Activated CD4-positive, alpha-beta T cell treated with anti-CD3 and anti-CD28 coated beads, Interleukin-2, amount 10 ng/mL, durations not matched to agents 7 days and 5 days (primary cell): Measurements from ENCODE around the gene KANSL2. TPM values are rescaled to one million over a fixed set of nuclear protein-coding genes. Genes with fewer than 3 reads are reported as not detected.
"Not testable (repeated sequence)": the region's sequence is repeated elsewhere in the genome, so short reads cannot be mapped to it uniquely, and the experiment has no call there.

ENCODE experiments used
- CTCF ChIA-PET: fragments of 350-600 bp; sonication (Branson Sonifier 250); formaldehyde crosslinking; loops from one replicate; lab custom pipeline; 2021; ENCODE audit warnings: antibody characterized with exemption; lab: Charles Lee
- POLR2A ChIA-PET: fragments of 350-600 bp; sonication (Branson Sonifier 250); formaldehyde crosslinking; loops from one replicate; lab custom pipeline; 2021; ENCODE audit warnings: antibody characterized with exemption; lab: Charles Lee
- DNase-seq: peaks from one replicate; pipeline ENCODE4 v3.0.0-alpha.2; 2020
- H3K27ac Mint-ChIP-seq: one replicate; pipeline ENCODE4 v1.8.0; 2021; ENCODE audit warnings: mild to moderate bottlenecking, moderate library complexity, mixed read lengths
- H3K27me3 Mint-ChIP-seq: one replicate; pipeline ENCODE4 v1.8.0; 2021; ENCODE audit warnings: mixed read lengths
- H3K36me3 Mint-ChIP-seq: one replicate; pipeline ENCODE4 v1.8.0; 2021; ENCODE audit warnings: low read depth, mixed read lengths
- H3K4me1 Mint-ChIP-seq: one replicate; pipeline ENCODE4 v1.8.0; 2021; ENCODE audit warnings: mixed read lengths
- H3K4me3 Mint-ChIP-seq: one replicate; pipeline ENCODE4 v1.8.0; 2021; ENCODE audit warnings: mild to moderate bottlenecking, moderate library complexity, mixed read lengths
- H3K9me3 Mint-ChIP-seq: one replicate; pipeline ENCODE4 v1.8.0; 2021; ENCODE audit warnings: mixed read lengths
- microRNA-seq: library from miRNA; unstranded; fragments of <30 nt; microRNA quantifications from one replicate; pipeline ENCODE4 v1.2.0, GENCODE V29; 2021; ENCODE audit warnings: borderline microRNAs expressed, borderline replicate concordance
- total RNA-seq, 2 experiments: library from RNA; stranded (reverse); gene quantifications; one replicate each; pipeline ENCODE4 v1.2.3, GENCODE V29; 2021

KANSL2 gene
- total RNA-seq, 2 experiments from 2014 or later = 44.1 to 44.5 TPM

DNA sequence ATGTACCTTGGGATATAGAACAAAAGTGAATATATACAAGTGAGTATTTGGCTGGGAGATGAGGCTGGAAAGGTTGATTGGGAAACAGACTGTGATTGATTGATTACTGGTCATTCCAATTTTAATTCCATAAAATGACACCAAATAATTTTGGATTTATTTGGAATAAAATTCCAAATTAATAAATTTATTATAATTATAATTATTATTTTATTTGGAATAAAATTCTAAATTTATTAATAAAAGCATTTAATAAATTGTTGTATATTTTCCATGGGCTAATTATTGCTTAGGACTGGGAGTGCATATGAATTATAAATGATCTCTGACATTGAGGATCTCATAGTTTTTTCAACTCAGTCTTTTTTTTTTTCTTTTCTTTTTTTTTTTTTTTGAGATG is 51.7 kb downstream of the KANSL2 start:
- no peak for DNase-seq
- CTCF ChIA-PET = no interaction called here
- Mint-ChIP-seq H3K4me3 (no peak overlapping the region), H3K4me1 (no peaks in the 10 kb centered on the region), H3K27me3 (peaks cover 12% of the 10 kb centered on the region), H3K27ac (no peak overlapping the region), H3K36me3 (no peaks in the 10 kb centered on the region), H3K9me3 (no peaks in the 10 kb centered on the region)
- POLR2A ChIA-PET = no interaction called here

DNA sequence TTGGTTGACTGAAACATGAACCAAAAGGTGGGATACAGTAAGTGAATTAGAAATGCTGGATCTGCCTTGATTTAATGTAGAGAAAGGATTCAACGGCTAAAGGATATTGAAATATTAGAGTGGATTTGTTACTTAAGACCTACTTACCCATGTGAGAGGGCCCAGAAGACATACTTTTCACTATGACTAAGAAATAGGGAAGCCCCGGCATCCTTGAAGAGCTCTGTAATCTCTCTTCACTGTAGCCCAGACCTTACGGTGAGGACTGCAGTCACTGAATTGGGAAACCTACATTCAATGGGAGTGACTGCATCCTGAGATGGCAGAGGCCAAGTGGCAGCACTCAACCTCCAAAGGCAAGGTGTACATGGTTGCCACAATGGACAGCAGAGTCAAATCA is 52.5 kb downstream of the KANSL2 start:
- no peaks in the 10 kb centered on the region for H3K4me1 Mint-ChIP-seq

DNA sequence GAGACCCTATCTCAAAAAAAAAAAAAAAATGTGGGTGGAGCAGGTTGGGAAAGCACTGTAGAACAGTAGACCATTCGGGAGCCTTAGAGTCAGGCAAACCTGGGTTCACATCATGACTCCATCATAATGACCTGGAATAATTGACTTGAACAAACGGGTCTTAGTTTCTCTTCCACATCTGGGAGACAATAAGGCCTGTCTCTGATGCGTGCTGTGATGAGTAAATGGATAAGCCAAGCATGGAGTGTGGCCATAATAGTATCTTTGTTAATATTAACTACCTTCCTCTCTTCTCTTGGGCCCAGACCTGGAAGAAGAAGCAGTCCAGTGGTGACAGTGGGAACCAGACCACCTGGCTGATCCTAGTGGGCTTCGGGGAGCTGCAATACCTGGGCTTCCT is 54.5 kb downstream of the KANSL2 start:
- no peaks in the 10 kb centered on the region for H3K36me3 Mint-ChIP-seq
- DNase-seq = no peak
- H3K9me3 Mint-ChIP-seq = no peaks in the 10 kb centered on the region
- ChIA-PET CTCF (interaction anchor here (0.8 kb wide), 1 partner anchor 15 kb away, joined by 3 read pairs; no protein-coding TSS in a partner anchor), POLR2A (no interaction called here)
- H3K4me1 Mint-ChIP-seq = no peaks in the 10 kb centered on the region
- H3K27me3 Mint-ChIP-seq = peaks cover 14% of the 10 kb centered on the region
- no peak overlapping the region for H3K4me3 Mint-ChIP-seq
- H3K27ac Mint-ChIP-seq = no peak overlapping the region

More for the DNA sequence above, 52.5 kb downstream of the KANSL2 start:
- H3K9me3 Mint-ChIP-seq = no peaks in the 10 kb centered on the region
- no peak for DNase-seq
- ChIA-PET CTCF (no interaction called here), POLR2A (no interaction called here)
- no peaks in the 10 kb centered on the region for H3K36me3 Mint-ChIP-seq
- H3K27ac Mint-ChIP-seq = no peak overlapping the region
- H3K4me3 Mint-ChIP-seq = no peak overlapping the region
- peaks cover 12% of the 10 kb centered on the region for H3K27me3 Mint-ChIP-seq

DNA sequence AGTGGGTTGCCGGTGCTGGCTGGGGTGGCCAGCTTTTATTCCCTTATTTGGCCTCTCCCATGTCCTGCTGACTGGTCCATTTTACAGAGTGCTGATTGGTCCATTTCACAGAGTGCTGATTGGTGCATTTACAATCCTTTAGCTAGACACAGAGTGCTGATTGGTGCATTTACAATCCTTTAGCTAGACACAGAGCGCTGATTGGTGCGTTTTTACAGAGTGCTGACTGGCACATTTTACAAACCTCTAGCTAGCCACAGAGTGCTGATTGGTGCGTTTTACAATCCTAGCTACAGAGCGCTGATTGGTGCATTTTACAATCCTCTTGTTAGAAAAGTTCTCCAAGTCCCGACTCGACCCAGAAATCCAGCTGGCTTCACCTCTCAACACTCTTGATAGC is 59.0 kb downstream of the KANSL2 start:
- H3K36me3 Mint-ChIP-seq, H3K4me3 Mint-ChIP-seq, H3K9me3 Mint-ChIP-seq, H3K4me1 Mint-ChIP-seq, POLR2A ChIA-PET, H3K27ac Mint-ChIP-seq, DNase-seq: not testable (repeated sequence)
- CTCF ChIA-PET = interaction anchor here (1.2 kb wide), 1 partner anchor 407 kb away, joined by 3 read pairs; no protein-coding TSS in a partner anchor
- H3K27me3 Mint-ChIP-seq = peaks cover 23% of the 10 kb centered on the region

DNA sequence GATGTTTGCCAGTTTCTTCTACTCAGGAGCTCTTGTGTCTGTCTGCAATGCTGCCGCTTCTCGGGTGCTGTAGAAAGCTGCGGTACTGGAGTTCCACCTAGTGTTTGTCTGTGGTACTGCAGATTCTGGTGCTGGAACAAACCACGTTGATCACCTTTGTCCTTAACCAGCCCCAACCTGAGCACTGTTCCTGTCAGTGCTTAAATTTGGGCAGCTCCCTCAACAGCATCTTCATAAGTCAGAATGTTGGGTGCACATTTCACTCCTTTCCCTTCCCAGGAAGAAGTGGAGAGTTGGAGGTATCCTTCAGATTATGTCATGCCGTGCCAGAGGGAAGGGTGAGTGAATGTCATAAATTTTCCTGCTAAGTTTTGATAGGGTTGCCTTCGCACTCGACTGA is 63.5 kb downstream of the KANSL2 start:
- no peaks in the 10 kb centered on the region for H3K4me1 Mint-ChIP-seq
- ChIA-PET POLR2A (interaction anchor here (0.6 kb wide), 1 partner anchor 76 kb away, joined by 3 read pairs; no protein-coding TSS in a partner anchor), CTCF (interaction anchor here (0.7 to 1.8 kb wide), 9 partner anchors 12 to 423 kb away, joined by 3 to 6 read pairs (median 3); no protein-coding TSS in a partner anchor)
- H3K9me3 Mint-ChIP-seq = peaks cover under 1% of the 10 kb centered on the region
- H3K27me3 Mint-ChIP-seq = peaks cover 30% of the 10 kb centered on the region
- H3K36me3 Mint-ChIP-seq = no peaks in the 10 kb centered on the region
- DNase-seq = peak; percentile 85
- no peak overlapping the region for H3K4me3 Mint-ChIP-seq
- no peak overlapping the region for H3K27ac Mint-ChIP-seq

DNA sequence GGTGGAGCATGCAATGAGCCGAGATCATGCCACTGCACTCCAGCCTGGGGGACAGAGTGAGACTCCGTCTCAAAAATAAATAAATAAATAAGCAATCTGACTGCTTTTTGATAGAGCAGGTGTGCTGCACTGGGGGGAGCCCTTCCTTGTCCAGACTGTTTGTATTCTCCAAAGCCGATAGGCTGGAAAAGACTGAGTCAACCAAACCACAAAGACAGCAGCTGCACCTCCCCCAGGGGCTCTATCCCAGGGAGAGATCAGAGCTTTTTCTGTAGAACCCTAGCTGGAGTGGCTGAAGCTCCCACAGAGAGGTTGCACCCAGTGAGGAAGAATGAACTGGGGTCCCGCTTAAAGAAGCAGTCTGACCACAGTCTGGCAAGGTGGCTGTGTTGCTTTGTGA is 66.4 kb downstream of the KANSL2 start:
- Mint-ChIP-seq H3K27me3 (peaks cover 43% of the 10 kb centered on the region), H3K36me3 (no peaks in the 10 kb centered on the region), H3K4me3 (no peak overlapping the region), H3K4me1 (no peaks in the 10 kb centered on the region), H3K9me3 (peaks cover 12% of the 10 kb centered on the region), H3K27ac (no peak overlapping the region)
- CTCF ChIA-PET = no interaction called here
- POLR2A ChIA-PET = no interaction called here
- DNase-seq = no peak

DNA sequence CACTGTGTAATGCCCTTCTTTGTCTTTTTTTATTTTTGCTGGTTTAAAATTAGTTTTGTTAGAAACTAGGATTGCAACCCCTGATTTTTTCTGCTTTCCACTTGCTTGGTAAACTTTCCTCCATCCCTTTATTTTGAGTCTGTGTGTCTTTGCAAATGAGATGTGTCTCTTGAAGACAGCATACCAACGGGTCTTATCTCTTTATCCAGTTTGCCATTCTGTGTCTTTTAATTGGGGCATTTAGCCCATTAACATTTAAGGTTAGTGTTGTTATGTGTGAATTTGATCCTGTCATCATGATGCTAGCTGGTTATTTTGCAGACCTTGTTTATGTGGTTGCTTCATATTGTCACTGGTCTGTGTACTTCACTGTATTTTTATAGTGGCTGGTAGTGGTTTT is 68.7 kb downstream of the KANSL2 start:
- no peak for DNase-seq
- Mint-ChIP-seq H3K27me3 (peaks cover 37% of the 10 kb centered on the region), H3K36me3 (no peaks in the 10 kb centered on the region), H3K9me3 (peaks cover 21% of the 10 kb centered on the region), H3K4me1 (no peaks in the 10 kb centered on the region), H3K27ac (no peak overlapping the region), H3K4me3 (no peak overlapping the region)
- ChIA-PET CTCF (no interaction called here), POLR2A (no interaction called here)

Small RNAs within 50 kb of the gene (microRNA-seq; reads per million reads assigned to microRNA genes)
- gene MIR1291 = 3.2 reads per million, percentile 19 among the genes with 10 or more reads in this experiment

Other genes with a start within 250 kb of the KANSL2 start
- not detected for gene ANP32D, start 209.7 kb downstream of the KANSL2 start, total RNA-seq
- not detected for gene C12orf54, start 199.7 kb downstream of the KANSL2 start, total RNA-seq
- not detected for gene OR8S1, start 156.6 kb downstream of the KANSL2 start, total RNA-seq
- not detected for gene LALBA, start 112.2 kb downstream of the KANSL2 start, total RNA-seq
- gene CCNT1, start 34.5 kb upstream of the KANSL2 start, total RNA-seq = 10 to 100 TPM; 51.6 to 53.7 TPM
- not detected for gene ADCY6, start 106.9 kb upstream of the KANSL2 start, total RNA-seq
- gene CACNB3, start 136.3 kb upstream of the KANSL2 start, total RNA-seq = 10 to 100 TPM; 14.9 to 19.9 TPM
- gene DDX23, start 169.9 kb upstream of the KANSL2 start, total RNA-seq = 100 to 1,000 TPM; 143 to 144 TPM
- 1 to 10 TPM; 1.1 to 1.2 TPM for gene RND1, start 183.6 kb upstream of the KANSL2 start, total RNA-seq
- 10 to 100 TPM; 44.2 to 45.6 TPM for gene FKBP11, start 243.3 kb upstream of the KANSL2 start, total RNA-seq